NCI-H1092 (cell line): ENCODE results near the gene SLC7A4.
A peak's percentile ranks its signal among the peaks of the same experiment; 100 is the strongest.
"Not testable (repeated sequence)": the region's sequence is repeated elsewhere in the genome, so short reads cannot be mapped to it uniquely, and the experiment has no call there.

Experiments used
- DNase-seq: peaks from one replicate; lab custom pipeline; 2025; lab: John Stamatoyannopoulos, UW

SLC7A4 gene

GRCh38 chr22:21042978-21043859 is 10.9 kb upstream of the SLC7A4 start:
- no peak for DNase-seq

GRCh38 chr22:21041937-21042336 is 9.6 kb upstream of the SLC7A4 start:
- DNase-seq = no peak

GRCh38 chr22:21039158-21039557 is 6.8 kb upstream of the SLC7A4 start:
- DNase-seq = not testable (repeated sequence)

- DNase-seq = no peak
Measured at GRCh38 chr22:21038405-21038804, 6.0 kb upstream of the SLC7A4 start.

GRCh38 chr22:21034989-21035388 is 2.6 kb upstream of the SLC7A4 start:
- no peak for DNase-seq

- DNase-seq = no peak
Measured at GRCh38 chr22:21033895-21034294, 1.5 kb upstream of the SLC7A4 start.

GRCh38 chr22:21032868-21033688 is 717 bp upstream of the SLC7A4 start:
- DNase-seq = no peak

GRCh38 chr22:21031545-21032036 is 770 bp downstream of the SLC7A4 start:
- no peak for DNase-seq

- no peak for DNase-seq
Measured at GRCh38 chr22:21030621-21031544, 1.5 kb downstream of the SLC7A4 start.

GRCh38 chr22:21030032-21030431 is 2.3 kb downstream of the SLC7A4 start:
- no peak for DNase-seq

- DNase-seq = no peak
Measured at GRCh38 chr22:21029486-21030025, 2.8 kb downstream of the SLC7A4 start.

GRCh38 chr22:21028277-21029251 is 3.8 kb downstream of the SLC7A4 start:
- DNase-seq = no peak

- peak; percentile 65 for DNase-seq
Measured at GRCh38 chr22:21026783-21027692, 5.3 kb downstream of the SLC7A4 start.

- DNase-seq = no peak
Measured at GRCh38 chr22:21025763-21026755, 6.3 kb downstream of the SLC7A4 start.

- DNase-seq = no peak
Measured at GRCh38 chr22:21025266-21025665, 7.1 kb downstream of the SLC7A4 start.

GRCh38 chr22:21022955-21023614 is 9.3 kb downstream of the SLC7A4 start:
- DNase-seq = no peak

GRCh38 chr22:21022507-21022906 is 9.9 kb downstream of the SLC7A4 start:
- DNase-seq = no peak
